CD1c-positive myeloid dendritic cell (primary cell): ENCODE results near the gene CSRP2.

ENCODE experiments used
- DNase-seq: peaks from one replicate; pipeline ENCODE4 v3.0.0-alpha.2; 2016; ENCODE audit errors: extremely low spot score

The CSRP2 gene

GRCh38 chr12:76891609-76892008 is 12.8 kb upstream of the CSRP2 start:
- DNase-seq: no peak

DNA sequence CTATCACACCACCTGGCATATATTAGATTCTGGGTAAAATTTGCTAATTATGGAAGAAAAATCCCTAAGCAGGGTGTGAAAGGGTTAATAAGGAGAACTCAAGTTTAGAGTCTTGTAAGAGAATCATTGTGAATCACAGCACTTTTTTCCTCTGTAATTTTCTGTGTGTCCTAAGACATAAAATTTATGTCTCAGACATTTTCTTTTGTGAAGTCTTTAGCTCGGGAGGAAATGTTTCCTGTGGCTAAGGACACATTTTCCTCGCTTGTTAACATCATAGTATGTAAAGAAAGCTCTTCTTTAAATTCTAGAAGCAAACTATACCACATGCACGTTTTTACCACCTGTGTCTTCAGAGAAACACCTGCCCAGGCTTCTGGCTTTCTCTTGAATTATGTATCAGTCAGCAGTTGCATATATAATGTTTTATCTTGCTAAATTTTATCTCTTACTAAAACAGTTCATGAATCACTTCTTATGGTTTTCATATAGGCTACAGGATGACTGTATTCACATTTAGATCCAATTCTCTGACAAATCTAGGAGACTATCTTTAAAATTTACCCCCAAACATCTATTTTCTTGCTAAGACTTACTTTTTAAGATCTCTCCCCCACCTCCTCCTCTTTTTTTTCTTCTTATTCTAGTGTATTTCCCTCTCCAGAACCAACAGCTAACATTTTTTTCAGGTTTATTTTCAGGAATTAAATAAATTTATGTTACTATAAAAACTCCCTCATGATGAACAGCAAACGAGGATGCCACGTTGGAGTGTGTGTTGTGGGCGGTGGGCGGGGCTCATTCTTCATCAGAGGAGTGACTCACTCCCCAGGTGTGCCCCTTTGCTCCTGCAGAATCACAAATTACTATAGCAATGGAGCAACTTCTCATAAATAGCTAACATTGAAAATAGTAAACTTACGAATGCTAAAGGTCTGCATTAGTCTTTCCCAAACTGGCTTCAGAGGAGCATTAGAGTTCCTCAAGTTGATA is 11.6 kb upstream of the CSRP2 start:
- DNase-seq: no peak

DNA sequence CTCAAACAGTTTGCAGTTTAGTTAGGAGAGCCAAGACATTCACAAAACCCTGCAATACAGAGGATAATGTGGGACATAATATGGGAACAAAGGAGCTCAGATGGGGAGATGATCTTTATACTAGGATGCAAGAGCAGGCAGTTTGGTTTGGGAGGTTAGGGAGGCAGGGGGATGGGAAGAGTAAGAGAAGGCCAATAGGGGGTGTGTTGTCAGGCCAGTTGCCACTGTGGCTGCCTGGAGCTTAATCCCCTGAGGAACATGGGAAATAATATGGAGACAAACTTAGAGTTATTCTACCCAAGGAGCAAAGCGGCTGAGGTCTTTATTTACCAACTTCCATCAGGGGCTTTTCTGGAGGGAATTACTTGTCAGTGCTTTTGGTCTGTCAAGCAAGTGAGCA is 10.0 kb upstream of the CSRP2 start:
- DNase-seq: no peak

- no peak for DNase-seq
These were observed 5.0 kb upstream of the CSRP2 start for GRCh38 chr12:76883811-76884210.

GRCh38 chr12:76883151-76883550 is 4.3 kb upstream of the CSRP2 start:
- DNase-seq: no peak

DNA sequence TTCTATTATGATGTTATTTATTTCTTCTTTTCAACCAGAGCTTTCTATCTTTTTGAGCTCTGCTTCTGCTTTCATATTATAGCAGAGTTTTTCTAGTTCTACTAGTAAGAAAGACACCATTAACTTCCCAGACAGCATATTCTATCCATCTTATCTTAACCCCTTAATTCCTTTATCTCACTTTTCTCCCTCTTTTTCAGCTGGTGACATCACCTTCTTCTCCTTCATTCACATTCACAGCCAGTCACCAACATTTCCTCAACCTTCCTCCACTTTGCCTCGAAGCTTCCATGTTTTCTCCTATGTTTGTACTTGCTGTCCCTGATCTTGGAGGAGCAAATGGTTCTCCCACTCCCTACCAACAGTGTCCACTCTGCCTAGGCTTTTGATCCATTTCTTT is 3.5 kb upstream of the CSRP2 start:
- no peak for DNase-seq

DNA sequence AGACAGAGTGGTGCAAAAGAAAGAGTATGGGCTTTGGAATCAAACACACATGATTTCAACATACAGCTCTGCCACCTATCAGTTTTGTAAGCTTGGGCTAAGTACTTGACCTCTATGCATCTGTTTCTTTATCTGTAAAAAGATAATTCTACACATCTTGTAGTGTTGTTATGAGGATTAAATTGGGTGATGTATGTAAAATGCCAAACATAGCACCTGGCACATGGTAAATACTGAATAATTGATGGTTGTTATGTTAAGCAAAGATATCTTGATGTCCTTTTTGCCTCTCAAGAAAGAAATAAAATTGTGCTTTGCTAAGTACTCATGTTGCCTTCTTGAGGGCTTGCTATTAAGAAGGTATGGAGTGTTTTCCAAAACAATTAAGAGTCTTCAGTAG is 2.3 kb upstream of the CSRP2 start:
- DNase-seq: no peak

- DNase-seq: no peak
These were observed 1.8 kb upstream of the CSRP2 start for GRCh38 chr12:76880519-76881023.

GRCh38 chr12:76879710-76880518 is 1.1 kb upstream of the CSRP2 start:
- DNase-seq: no peak

DNA sequence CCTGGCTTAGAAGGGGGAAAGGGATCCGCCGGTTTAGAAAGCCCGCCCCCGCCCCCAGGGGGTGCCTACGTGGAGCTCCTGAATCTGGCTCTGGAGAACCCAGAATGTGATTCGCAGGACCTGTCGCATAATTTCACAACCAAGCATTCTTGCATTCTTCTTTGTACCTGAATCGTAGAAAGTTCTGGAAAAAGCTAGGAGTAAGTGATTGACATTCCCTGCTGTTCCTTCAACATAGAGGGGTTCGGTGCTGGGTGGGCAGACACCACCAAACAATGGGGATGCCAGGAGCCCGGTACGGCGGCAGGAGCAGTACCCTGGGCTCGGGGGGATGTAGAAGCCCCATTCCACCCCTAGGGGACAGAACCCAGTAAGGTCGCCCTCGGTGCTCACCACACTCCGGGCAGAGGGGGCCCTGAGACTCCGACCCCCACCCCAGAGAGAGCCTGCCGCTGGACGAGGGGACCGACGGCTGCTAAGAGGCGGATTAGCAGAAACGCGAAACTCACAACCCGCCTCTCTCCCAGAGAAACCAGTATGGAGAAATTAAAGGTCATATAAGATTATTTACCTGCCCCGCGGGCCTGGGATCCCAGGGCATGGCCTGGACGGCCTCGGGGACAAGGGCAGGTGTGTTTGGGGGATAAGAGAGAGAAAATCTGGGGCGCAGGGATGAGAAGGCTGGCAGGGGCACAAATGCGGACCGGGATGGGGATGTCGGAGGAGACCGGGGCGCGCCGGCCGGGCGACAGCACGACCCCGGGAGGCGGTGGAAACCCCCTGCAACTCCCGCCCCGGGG is 520 bp downstream of the CSRP2 start:
- DNase-seq: no peak

GRCh38 chr12:76876696-76877229 is 2.1 kb downstream of the CSRP2 start:
- DNase-seq: no peak

GRCh38 chr12:76874491-76875190 is 4.2 kb downstream of the CSRP2 start:
- DNase-seq: no peak

DNA sequence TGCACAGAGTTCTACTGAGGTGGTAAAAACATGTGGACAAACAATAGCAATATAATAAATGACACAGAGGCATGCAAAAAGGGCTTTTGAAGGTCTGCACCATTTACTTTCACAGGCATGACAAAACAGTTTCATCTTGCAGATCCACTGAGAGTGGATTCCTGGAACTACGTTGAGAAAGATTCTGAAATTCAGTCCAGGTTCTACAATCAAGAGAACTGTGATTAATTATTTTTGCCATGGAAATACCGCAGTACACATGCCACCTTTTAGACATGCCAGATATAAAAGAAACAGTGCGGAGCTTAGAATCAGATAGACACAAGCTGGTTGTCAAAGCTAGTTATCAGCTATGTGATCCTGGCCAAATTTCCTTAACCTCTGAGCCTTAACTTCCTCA is 4.8 kb downstream of the CSRP2 start:
- no peak for DNase-seq

- no peak for DNase-seq
These were observed 6.4 kb downstream of the CSRP2 start for GRCh38 chr12:76872415-76872814.

DNA sequence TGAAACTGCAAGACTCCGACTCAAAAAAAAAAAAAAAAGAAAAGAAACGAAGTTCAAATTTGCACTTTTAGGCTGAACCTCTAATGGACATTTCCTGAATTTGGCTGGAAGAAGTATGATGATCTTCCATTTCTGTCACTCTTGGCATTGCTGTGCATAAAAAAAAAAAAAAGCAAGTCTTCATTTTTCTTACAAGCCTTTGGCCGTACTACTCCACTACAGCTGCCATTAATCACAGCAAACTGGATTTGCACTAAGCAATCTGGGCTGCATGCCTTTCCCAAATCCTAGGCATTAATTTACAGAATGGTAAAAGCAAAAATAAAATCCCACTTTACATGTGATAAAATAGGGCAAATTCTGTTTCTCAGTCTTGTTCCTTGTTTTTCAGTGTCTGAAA is 7.1 kb downstream of the CSRP2 start:
- no peak for DNase-seq

DNA sequence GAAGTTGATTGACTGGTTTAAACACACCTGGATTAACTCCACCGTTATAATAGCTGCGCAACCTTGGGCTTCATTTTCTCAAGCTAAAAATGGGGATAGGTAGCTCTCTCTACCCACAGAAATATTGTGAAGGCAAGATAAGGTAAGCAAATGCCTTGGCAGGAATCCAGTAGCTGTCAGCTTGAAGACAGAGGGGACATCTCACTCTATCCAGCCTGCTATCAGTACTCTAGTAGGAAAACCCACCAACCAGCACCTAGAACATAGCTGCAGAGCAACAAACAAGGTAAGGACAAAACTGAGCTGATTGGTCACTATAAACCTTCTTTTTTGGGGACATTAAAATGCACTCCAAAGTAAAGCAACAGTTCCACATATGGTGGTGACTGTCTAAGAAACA is 7.7 kb downstream of the CSRP2 start:
- DNase-seq: no peak

DNA sequence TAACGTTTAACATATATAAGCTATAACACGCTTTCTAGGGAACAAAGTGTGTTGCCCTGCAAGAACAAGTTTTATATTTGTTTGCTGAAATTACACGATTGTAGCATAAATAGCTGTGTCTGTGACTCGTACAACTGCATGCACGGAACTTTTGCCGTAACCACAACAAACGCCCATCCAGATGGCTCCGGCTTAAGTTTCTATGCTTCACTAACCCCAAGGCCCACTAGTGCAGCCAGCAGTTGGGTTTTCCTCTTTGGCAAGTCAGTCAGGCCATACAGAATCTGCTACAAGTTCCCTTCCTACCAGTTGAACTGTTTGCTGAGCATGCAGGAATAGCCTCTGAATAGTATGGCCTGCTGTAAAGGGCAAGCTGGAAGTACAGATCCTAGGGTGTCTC is 12.1 kb downstream of the CSRP2 start:
- DNase-seq: no peak

- no peak for DNase-seq
These were observed 12.7 kb downstream of the CSRP2 start for GRCh38 chr12:76866151-76866567.

DNA sequence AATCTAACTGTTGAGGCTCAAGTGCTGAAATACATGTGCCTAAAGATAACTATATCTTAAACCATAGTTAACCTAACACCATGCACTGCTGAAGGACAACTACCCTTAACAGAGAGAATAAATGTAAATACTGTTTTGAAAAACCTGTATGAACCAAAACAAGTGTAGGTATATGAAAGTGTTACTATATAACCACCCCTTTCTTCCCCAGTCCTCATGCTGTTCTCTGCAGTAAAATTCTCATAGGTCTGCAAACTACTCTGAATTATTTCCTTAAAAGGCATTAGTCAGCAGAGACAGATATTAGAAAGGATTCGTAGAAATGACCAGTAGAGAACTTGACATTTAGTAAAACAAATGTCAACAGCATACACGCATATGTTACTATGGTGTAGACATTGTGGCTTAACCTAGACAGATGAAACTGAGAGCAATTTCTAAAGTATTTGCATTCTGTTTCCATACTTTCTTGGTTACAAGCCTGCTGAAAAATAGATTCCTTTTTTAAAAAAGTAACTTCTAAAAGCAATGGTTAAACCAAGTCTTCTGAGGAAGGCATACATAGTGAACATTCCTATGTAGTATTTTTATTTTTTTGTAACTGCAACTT is 13.9 kb downstream of the CSRP2 start:
- DNase-seq: no peak

- DNase-seq: no peak
These were observed 15.0 kb downstream of the CSRP2 start for GRCh38 chr12:76863837-76864236.
